H9 (cell line): ENCODE data around the gene PPM1H. TPM values are rescaled to one million over a fixed set of nuclear protein-coding genes. Genes with fewer than 3 reads are reported as not detected.

Experiments used
- DNase-seq: peaks from one replicate; pipeline ENCODE4 v3.0.0-alpha.2; 2017
- H2AFZ ChIP-seq: one replicate; pipeline ENCODE4 v1.6.1; 2013; ENCODE audit warnings: mild to moderate bottlenecking, low read length, control low read depth, moderate library complexity
- H2AK5ac ChIP-seq: 2 replicates; pipeline ENCODE4 v1.6.1; 2013; ENCODE audit warnings: low read length, control low read depth, mixed read lengths; ENCODE audit not compliant: insufficient read length
- H2BK120ac ChIP-seq: one replicate; pipeline ENCODE4 v1.6.1; 2013; ENCODE audit warnings: low read depth, mild to moderate bottlenecking, low read length, control low read depth, inconsistent platforms; ENCODE audit not compliant: poor library complexity, severe bottlenecking
- H2BK12ac ChIP-seq: 2 replicates; pipeline ENCODE4 v1.6.1; 2013; ENCODE audit warnings: low read length, control low read depth, mixed read lengths, low read depth; ENCODE audit not compliant: insufficient read length
- H2BK15ac ChIP-seq: 2 replicates; pipeline ENCODE4 v1.6.1; 2013; ENCODE audit warnings: low read depth, low read length, control low read depth
- H2BK20ac ChIP-seq: one replicate; pipeline ENCODE4 v1.6.1; 2013; ENCODE audit warnings: low read depth, mild to moderate bottlenecking, low read length, control low read depth, inconsistent platforms; ENCODE audit not compliant: poor library complexity, severe bottlenecking
- H2BK5ac ChIP-seq: 2 replicates; pipeline ENCODE4 v1.6.1; 2013; ENCODE audit warnings: low read length, control low read depth, mixed read lengths; ENCODE audit not compliant: insufficient read length
- H3K14ac ChIP-seq: 2 replicates; pipeline ENCODE4 v1.6.1; 2013; ENCODE audit warnings: low read length, control low read depth; ENCODE audit not compliant: insufficient read depth
- H3K18ac ChIP-seq: 2 replicates; pipeline ENCODE4 v1.6.1; 2013; ENCODE audit warnings: low read depth, mild to moderate bottlenecking, mixed read lengths, low read length, control low read depth; ENCODE audit not compliant: insufficient read length
- H3K23ac ChIP-seq: 2 replicates; pipeline ENCODE4 v1.6.1; 2013; ENCODE audit warnings: low read length, control low read depth, mixed read lengths, low read depth; ENCODE audit not compliant: insufficient read length
- H3K23me2 ChIP-seq: 2 replicates; pipeline ENCODE4 v1.6.1; 2013; ENCODE audit warnings: low read depth, mild to moderate bottlenecking, mixed read lengths, low read length, control low read depth; ENCODE audit not compliant: insufficient read length, poor library complexity, severe bottlenecking
- H3K27ac ChIP-seq: 2 replicates; pipeline ENCODE4 v1.5.1; 2013; ENCODE audit warnings: low read length, control low read depth, mixed read lengths, low read depth; ENCODE audit not compliant: insufficient read length
- H3K27me3 ChIP-seq: 2 replicates; pipeline ENCODE4 v1.6.1; 2013; ENCODE audit warnings: low read length, control low read depth, inconsistent platforms; ENCODE audit not compliant: insufficient read depth
- H3K4ac ChIP-seq: 2 replicates; pipeline ENCODE4 v1.6.1; 2013; ENCODE audit warnings: low read depth, mild to moderate bottlenecking, control low read depth, inconsistent platforms, low read length, moderate library complexity
- H3K4me1 ChIP-seq: 2 replicates; pipeline ENCODE4 v1.6.1; 2013; ENCODE audit warnings: low read length, control low read depth, inconsistent platforms; ENCODE audit not compliant: insufficient read depth
- H3K4me2 ChIP-seq: 2 replicates; pipeline ENCODE4 v1.6.1; 2013; ENCODE audit warnings: low read length, control low read depth, mixed read lengths; ENCODE audit not compliant: insufficient read length, insufficient read depth
- H3K56ac ChIP-seq: 2 replicates; pipeline ENCODE4 v1.6.1; 2013; ENCODE audit warnings: low read depth, mild to moderate bottlenecking, mixed read lengths, low read length, control low read depth; ENCODE audit not compliant: insufficient read length
- H3K79me1 ChIP-seq: 2 replicates; pipeline ENCODE4 v1.6.1; 2013; ENCODE audit warnings: low read depth, mild to moderate bottlenecking, moderate library complexity, low read length, control low read depth, inconsistent platforms; ENCODE audit not compliant: insufficient read depth, poor library complexity, severe bottlenecking
- H3K79me2 ChIP-seq: 2 replicates; pipeline ENCODE4 v1.6.1; 2013; ENCODE audit warnings: low read length, control low read depth, inconsistent platforms; ENCODE audit not compliant: insufficient read depth
- H3K9ac ChIP-seq: 2 replicates; pipeline ENCODE4 v1.6.1; 2013; ENCODE audit warnings: low read length, control low read depth, mixed read lengths; ENCODE audit not compliant: insufficient read length; ENCODE audit errors: extremely low read depth
- H3K9me3 ChIP-seq: one replicate; pipeline ENCODE4 v1.6.1; 2013; ENCODE audit warnings: low read depth, low read length, inconsistent platforms; ENCODE audit not compliant: control insufficient read depth
- H3T11ph ChIP-seq: one replicate; pipeline ENCODE4 v1.6.1; 2013; ENCODE audit warnings: mild to moderate bottlenecking, low read length, control low read depth, inconsistent platforms
- H4K20me1 ChIP-seq: one replicate; pipeline ENCODE4 v1.6.1; 2013; ENCODE audit not compliant: control insufficient read depth, insufficient read length, insufficient read depth
- H4K5ac ChIP-seq: 2 replicates; pipeline ENCODE4 v1.6.1; 2013; ENCODE audit warnings: low read depth, mild to moderate bottlenecking, mixed read lengths, low read length, control low read depth; ENCODE audit not compliant: insufficient read length
- H4K8ac ChIP-seq: replicated peaks from 2 replicates; pipeline ENCODE4 v1.6.1; 2013; ENCODE audit warnings: low read length, control low read depth, mixed read lengths, low read depth; ENCODE audit not compliant: insufficient read length
- H4K91ac ChIP-seq: 2 replicates; pipeline ENCODE4 v1.6.1; 2013; ENCODE audit warnings: low read depth, mild to moderate bottlenecking, moderate library complexity, mixed read lengths, low read length, control low read depth; ENCODE audit not compliant: insufficient read length
- H3K27ac Mint-ChIP-seq, 3 experiments: 2 replicates in 2 of 3; 3 replicates in 1 of 3; pipeline ENCODE4 v1.8.0; 2020 to 2021; ENCODE audit warnings: mixed read lengths in 3 of 3, mild to moderate bottlenecking in 1 of 3, moderate library complexity in 1 of 3
- H3K27me3 Mint-ChIP-seq: 2 replicates; pipeline ENCODE4 v1.8.0; 2021; ENCODE audit warnings: low read depth, mild to moderate bottlenecking, moderate library complexity, mixed read lengths
- H3K36me3 Mint-ChIP-seq, 3 experiments: 2 replicates in 2 of 3; 3 replicates in 1 of 3; pipeline ENCODE4 v1.8.0; 2020 to 2021; ENCODE audit warnings: low read depth in 3 of 3, mixed read lengths in 3 of 3; ENCODE audit not compliant: insufficient read depth in 1 of 3
- H3K4me1 Mint-ChIP-seq, 2 experiments: 2 replicates each; pipeline ENCODE4 v1.8.0; 2020; ENCODE audit warnings: mixed read lengths in 2 of 2
- H3K4me3 Mint-ChIP-seq, 2 experiments: 2 replicates in 1 of 2; 3 replicates in 1 of 2; pipeline ENCODE4 v1.8.0; 2020 to 2021; ENCODE audit warnings: mild to moderate bottlenecking in 2 of 2, mixed read lengths in 2 of 2, moderate library complexity in 1 of 2
- H3K9me3 Mint-ChIP-seq, 2 experiments: 2 replicates in 1 of 2; 3 replicates in 1 of 2; pipeline ENCODE4 v1.8.0; 2020; ENCODE audit warnings: mild to moderate bottlenecking in 2 of 2, mixed read lengths in 2 of 2, moderate library complexity in 1 of 2
- CTCF ChIP-seq: fragments of 200-600 bp; sonication (generic); conservative IDR thresholded peaks from 3 replicates; pipeline ENCODE4 v1.8.0; 2021; ENCODE audit warnings: antibody characterized with exemption, mild to moderate bottlenecking
- WGBS: extraction: QIAGEN DNeasy Blood & Tissue Kit; methylation state at CpG from one replicate; pipeline ENCODE4 v1.1.7; 2013; ENCODE audit warnings: missing lambda C conversion rate, low lambda C conversion rate, mixed read lengths; ENCODE audit not compliant: insufficient read length; ENCODE audit errors: extremely low coverage; 5-methylcytosine and 5-hydroxymethylcytosine counted together
- total RNA-seq: library from RNA; stranded (reverse); gene quantifications from 2 replicates; pipeline ENCODE4 v1.2.1, GENCODE V29; 2021

The PPM1H gene
- total RNA-seq, 1 experiment from 2014 or later: 22.1 TPM

GRCh38 chr12:62643486-62643885 is 291.5 kb downstream of the PPM1H start:
- Histone ChIP-seq H3K4me1 (peaks cover 7% of the 10 kb centered on the region; the same call in 1 of the 2 replicates), H3K79me2 (no peaks in the 10 kb centered on the region), H2AK5ac (no peak overlapping the region), H2BK15ac (no peak overlapping the region), H3K9me3 (no peaks in the 10 kb centered on the region), H2BK20ac (no peak overlapping the region), H2AFZ (no peak overlapping the region), H4K91ac (no peak overlapping the region), H3K4ac (no peak overlapping the region), H3K14ac (no peak overlapping the region), H3K18ac (no peak overlapping the region), H3K27me3 (no peaks in the 10 kb centered on the region), H3K56ac (no peak overlapping the region), H3K23me2 (no peaks in the 10 kb centered on the region), H3K9ac (no peak overlapping the region), H4K8ac (no peak overlapping the region), H3K23ac (no peak overlapping the region), H3K79me1 (no peaks in the 10 kb centered on the region), H2BK12ac (no peak overlapping the region), H3K27ac (no peak overlapping the region), H2BK5ac (no peak overlapping the region), H3T11ph (no peak overlapping the region), H4K20me1 (no peaks in the 10 kb centered on the region), H2BK120ac (no peak overlapping the region), H4K5ac (no peak overlapping the region), H3K4me2 (no peak overlapping the region)
- Mint-ChIP-seq H3K4me1 (peaks cover 40 to 44% of the 10 kb centered on the region in 2 experiments), H3K9me3 (no peaks in the 10 kb centered on the region), H3K4me3 (no peak overlapping the region), H3K27ac (no peak overlapping the region), H3K36me3 (peaks cover 5 to 22% (median 20%) of the 10 kb centered on the region in 3 experiments; a peak in 5 of 7 replicates), H3K27me3 (peaks cover 35% of the 10 kb centered on the region)
- no peak for DNase-seq
- no CpG with 5 or more reads among the region's 2 CpGs for WGBS
- no peak for TF ChIP-seq CTCF
